ENCODE results near the gene AATF. TPM values are rescaled to one million over a fixed set of nuclear protein-coding genes. Genes with fewer than 3 reads are reported as not detected.
A peak's percentile ranks its signal among the peaks of the same experiment; 100 is the strongest.

The AATF gene
- total RNA-seq, 1 donor from 2014 or later = 42.8 TPM

DNA sequence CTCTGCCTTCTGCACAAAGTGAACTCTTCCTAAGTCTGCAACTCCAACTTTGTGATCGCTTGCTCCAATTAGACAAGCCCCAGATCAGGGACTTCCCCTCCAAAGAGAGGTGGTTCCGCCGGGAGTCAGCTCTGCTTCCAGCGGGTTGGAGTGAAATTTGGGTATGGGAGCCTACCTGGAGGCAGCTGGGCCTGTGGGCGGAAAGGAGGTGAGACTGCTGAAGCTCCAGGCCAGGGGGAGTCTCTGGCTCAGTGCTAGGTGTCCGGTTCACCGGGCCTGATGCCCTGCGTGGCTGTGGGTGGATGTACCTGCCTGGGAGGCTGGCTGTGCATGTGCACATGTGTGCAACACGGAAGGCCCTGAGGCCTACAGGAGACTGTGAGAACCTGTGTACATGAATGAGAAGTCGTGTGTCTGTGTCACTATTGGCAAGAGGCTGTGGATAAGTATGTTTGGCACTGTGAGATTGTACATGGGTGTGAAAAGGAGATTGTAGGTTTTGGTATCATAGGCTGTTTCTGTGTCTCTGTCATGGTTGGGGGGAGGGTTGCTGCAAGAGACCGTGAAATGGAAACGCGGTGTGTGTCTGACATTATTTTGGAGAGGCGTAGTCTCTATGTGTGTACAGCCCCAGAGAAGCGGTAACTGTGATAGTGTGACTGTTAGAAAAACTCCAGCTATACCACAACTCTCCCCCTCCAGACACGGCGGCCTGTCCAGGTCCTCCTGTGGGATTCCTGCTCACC is 7.3 kb upstream of the AATF start:
- intact Hi-C loops (cut with DNase I) = no loop called here
- no peak overlapping the region for H3K4me3 ChIP-seq
- no peak for ATAC-seq
- H3K27ac ChIP-seq = no peak overlapping the region
- no peaks in the 10 kb centered on the region for H3K9me3 ChIP-seq
- no peak for DNase-seq
- TF ChIP-seq, protein P1, sequence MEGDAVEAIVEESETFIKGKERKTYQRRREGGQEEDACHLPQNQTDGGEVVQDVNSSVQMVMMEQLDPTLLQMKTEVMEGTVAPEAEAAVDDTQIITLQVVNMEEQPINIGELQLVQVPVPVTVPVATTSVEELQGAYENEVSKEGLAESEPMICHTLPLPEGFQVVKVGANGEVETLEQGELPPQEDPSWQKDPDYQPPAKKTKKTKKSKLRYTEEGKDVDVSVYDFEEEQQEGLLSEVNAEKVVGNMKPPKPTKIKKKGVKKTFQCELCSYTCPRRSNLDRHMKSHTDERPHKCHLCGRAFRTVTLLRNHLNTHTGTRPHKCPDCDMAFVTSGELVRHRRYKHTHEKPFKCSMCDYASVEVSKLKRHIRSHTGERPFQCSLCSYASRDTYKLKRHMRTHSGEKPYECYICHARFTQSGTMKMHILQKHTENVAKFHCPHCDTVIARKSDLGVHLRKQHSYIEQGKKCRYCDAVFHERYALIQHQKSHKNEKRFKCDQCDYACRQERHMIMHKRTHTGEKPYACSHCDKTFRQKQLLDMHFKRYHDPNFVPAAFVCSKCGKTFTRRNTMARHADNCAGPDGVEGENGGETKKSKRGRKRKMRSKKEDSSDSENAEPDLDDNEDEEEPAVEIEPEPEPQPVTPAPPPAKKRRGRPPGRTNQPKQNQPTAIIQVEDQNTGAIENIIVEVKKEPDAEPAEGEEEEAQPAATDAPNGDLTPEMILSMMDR (IDR thresholded peaks at IDR 0.05) = no peak
- H3K4me1 ChIP-seq = peaks cover 38% of the 10 kb centered on the region
- H3K36me3 ChIP-seq = no peaks in the 10 kb centered on the region
- peaks cover 100% of the 10 kb centered on the region for H3K27me3 ChIP-seq

DNA sequence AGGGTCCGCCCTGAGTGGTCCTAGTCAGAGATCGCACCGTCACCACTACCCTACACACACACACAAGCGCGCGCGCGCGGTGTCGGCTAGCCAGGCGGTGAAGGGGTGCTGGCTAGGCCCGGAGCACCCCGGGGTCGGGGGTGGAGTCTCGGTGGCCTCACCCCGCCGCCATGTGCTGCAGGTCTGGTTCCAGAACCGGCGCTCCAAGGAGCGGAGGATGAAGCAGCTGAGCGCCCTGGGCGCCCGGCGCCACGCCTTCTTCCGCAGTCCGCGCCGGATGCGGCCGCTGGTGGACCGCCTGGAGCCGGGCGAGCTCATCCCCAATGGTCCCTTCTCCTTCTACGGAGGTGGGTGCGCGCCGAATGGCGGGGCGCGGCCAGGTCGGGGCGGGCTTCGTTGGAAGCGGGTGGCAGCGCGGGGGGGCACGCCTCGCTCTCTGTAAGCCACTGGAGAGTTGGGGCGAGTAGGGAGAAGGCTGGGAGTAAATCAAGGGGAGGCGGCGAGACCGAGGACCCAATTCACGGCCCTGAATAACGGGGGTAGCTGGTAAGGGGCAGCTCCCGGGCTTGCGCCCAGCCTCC is 6.6 kb upstream of the AATF start:
- no peak overlapping the region for H3K4me3 ChIP-seq
- intact Hi-C loops (cut with DNase I) = no loop called here
- H3K36me3 ChIP-seq = no peaks in the 10 kb centered on the region
- ATAC-seq (peak; percentile 21), DNase-seq (no peak)
- H3K27ac ChIP-seq = no peak overlapping the region
- peaks cover 31% of the 10 kb centered on the region for H3K4me1 ChIP-seq
- H3K27me3 ChIP-seq = peaks cover 100% of the 10 kb centered on the region
- H3K9me3 ChIP-seq = no peaks in the 10 kb centered on the region
- TF ChIP-seq, protein P1 (IDR thresholded peaks at IDR 0.05) = no peak

DNA sequence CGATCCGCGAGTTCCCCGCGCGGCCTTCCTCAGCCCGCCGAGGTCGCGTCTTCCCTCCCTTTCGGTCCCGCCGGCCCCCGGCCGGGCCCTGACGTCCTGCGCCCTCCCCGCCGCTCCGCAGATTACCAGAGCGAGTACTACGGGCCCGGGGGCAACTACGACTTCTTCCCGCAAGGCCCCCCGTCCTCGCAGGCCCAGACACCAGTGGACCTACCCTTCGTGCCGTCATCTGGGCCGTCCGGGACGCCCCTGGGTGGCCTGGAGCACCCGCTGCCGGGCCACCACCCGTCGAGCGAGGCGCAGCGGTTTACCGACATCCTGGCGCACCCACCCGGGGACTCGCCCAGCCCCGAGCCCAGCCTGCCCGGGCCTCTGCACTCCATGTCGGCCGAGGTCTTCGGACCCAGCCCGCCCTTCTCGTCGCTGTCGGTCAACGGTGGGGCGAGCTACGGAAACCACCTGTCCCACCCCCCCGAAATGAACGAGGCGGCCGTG is 6.1 kb upstream of the AATF start:
- H3K9me3 ChIP-seq = no peaks in the 10 kb centered on the region
- H3K4me1 ChIP-seq = peaks cover 26% of the 10 kb centered on the region
- no peak for DNase-seq
- H3K4me3 ChIP-seq = no peak overlapping the region
- intact Hi-C loops (cut with DNase I) = no loop called here
- H3K27ac ChIP-seq = no peak overlapping the region
- peak; percentile 8 for ATAC-seq
- TF ChIP-seq, protein P1 (IDR thresholded peaks at IDR 0.05) = no peak
- H3K36me3 ChIP-seq = no peaks in the 10 kb centered on the region
- peaks cover 100% of the 10 kb centered on the region for H3K27me3 ChIP-seq

DNA sequence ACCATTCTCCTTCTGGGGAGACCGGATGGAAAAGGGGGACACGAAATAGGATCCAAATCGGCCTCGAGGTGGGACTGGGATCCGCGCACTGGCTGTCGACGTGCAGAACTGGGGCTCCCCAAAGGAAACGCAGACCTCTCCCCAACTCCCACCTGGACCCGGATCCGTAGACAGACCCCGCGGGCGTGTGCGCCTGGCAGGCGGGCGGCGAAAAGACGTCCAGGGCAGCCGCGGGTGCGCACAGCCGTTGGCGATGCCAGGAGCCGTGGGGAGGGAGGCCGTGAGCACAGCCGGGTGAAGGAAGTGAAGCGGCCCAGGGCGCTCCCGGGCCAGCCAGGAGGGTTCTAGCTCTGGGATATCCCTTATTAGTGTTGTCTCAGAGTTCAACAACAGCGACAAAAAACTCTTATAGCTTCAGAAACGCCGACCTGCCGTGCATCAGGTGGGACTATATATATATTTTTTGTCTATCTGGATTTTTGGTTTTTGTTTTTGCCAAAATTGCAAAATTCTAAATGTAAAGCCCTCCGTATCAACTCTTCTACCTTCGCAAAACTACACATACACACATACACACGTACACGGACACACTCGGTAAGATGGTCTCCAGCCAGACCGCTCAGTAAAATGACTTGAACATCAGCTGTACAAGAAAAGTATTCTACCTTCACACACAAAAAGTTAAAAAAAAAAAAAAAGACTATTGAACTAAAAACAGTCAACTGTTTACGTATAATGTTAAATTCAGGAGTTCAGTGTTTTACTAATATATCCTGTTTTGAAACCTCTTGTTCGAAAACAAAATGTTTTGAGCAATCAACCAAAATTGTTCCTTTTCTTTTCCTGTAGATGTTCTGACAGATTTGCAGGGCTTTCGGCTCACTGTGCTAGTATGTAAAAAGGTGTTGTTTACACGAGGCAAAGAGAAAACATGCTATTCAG is 5.2 kb upstream of the AATF start:
- H3K4me3 ChIP-seq = no peak overlapping the region

DNA sequence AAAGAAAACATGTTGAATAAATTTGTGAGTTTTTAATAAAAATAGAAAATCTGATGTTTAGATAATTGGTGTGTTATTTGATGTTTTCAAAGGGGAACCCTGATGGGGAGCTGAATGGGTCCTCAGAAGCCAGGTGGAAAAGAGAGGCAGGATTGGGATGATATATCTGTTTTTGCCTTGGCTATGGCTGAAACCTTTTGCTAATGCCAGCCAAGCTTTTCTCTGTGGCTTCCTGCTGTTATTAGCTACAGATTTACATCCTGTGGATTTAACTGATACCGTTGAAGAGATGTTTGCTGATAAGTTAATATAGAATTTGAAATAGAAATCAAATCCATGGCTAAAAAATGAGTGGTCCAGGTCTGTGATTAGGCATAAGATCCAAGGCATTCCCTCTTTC is 4.2 kb upstream of the AATF start:
- H3K4me1 ChIP-seq = peaks cover 17% of the 10 kb centered on the region
- no peaks in the 10 kb centered on the region for H3K9me3 ChIP-seq
- ATAC-seq = no peak
- H3K27ac ChIP-seq = no peak overlapping the region
- intact Hi-C loops (cut with DNase I) = no loop called here
- peaks cover 83% of the 10 kb centered on the region for H3K27me3 ChIP-seq
- H3K4me3 ChIP-seq = no peak overlapping the region
- DNase-seq = no peak
- no peaks in the 10 kb centered on the region for H3K36me3 ChIP-seq
- TF ChIP-seq, protein P1 (IDR thresholded peaks at IDR 0.05) = no peak

More for the DNA sequence above, 5.2 kb upstream of the AATF start:
- TF ChIP-seq, protein P1 (IDR thresholded peaks at IDR 0.05) = no peak
- Histone ChIP-seq H3K36me3 (no peaks in the 10 kb centered on the region), H3K9me3 (no peaks in the 10 kb centered on the region), H3K27me3 (peaks cover 93% of the 10 kb centered on the region), H3K4me1 (peaks cover 23% of the 10 kb centered on the region), H3K27ac (no peak overlapping the region)
- ATAC-seq (no peak), DNase-seq (no peak)
- intact Hi-C loops (cut with DNase I) = no loop called here
